Ovary (tissue), 9 donors: ENCODE results near the gene DPEP1. TPM values are rescaled to one million over a fixed set of nuclear protein-coding genes. Genes with fewer than 3 reads are reported as not detected.
"Not testable (repeated sequence)": the region's sequence is repeated elsewhere in the genome, so short reads cannot be mapped to it uniquely, and the experiment has no call there.

Source experiments
- DNase-seq, 5 donors: peaks; one replicate each; pipeline ENCODE4 v3.0.0-alpha.2; 2019 to 2020
- H3K27ac ChIP-seq, 2 donors: fragments of 200-600 bp; one replicate each; pipeline versions ENCODE4 v1.5.1 to v1.8.0; 2019 to 2022
- H3K27me3 ChIP-seq: fragments of 200-600 bp; one replicate; pipeline ENCODE4 v1.8.0; 2022
- H3K36me3 ChIP-seq: fragments of 200-600 bp; sonication (generic); one replicate; pipeline ENCODE4 v1.5.1; 2019
- H3K4me1 ChIP-seq: one replicate; pipeline ENCODE4 v1.8.1; 2013; ENCODE audit warnings: mild to moderate bottlenecking, moderate library complexity; ENCODE audit not compliant: insufficient read depth
- H3K4me3 ChIP-seq: fragments of 200-600 bp; sonication (generic); one replicate; pipeline ENCODE4 v1.5.1; 2017
- H3K9me3 ChIP-seq, 2 donors: fragments of 200-600 bp in 1 of 2; sonication (generic) in 1 of 2; one replicate each; pipeline versions ENCODE4 v1.5.1 to v1.8.1; 2013 to 2019; ENCODE audit warnings: mild to moderate bottlenecking in 1 of 2, moderate library complexity in 1 of 2
- EP300 ChIP-seq: sonication (generic); formaldehyde crosslinking; IDR thresholded peaks from one replicate; pipeline ENCODE4 v1.6.1; 2017; ENCODE audit warnings: antibody characterized with exemption
- POLR2A ChIP-seq: fragments of 450-650 bp; IDR thresholded peaks from one replicate; pipeline ENCODE4 v1.6.1; 2017; ENCODE audit warnings: antibody characterized with exemption, mild to moderate bottlenecking, moderate library complexity
- WGBS, 3 donors: extraction: QIAGEN DNeasy Blood & Tissue Kit in 1 of 3; methylation state at CpG; one replicate each; pipeline versions ENCODE4 v1.1.5 to v1.1.7; 2013 to 2017; 5-methylcytosine and 5-hydroxymethylcytosine counted together
- intact Hi-C, 4 donors: fragments of 100-400 bp; cut with DNase I; formaldehyde crosslinking; loops; one replicate each; pipeline versions ENCODE4 v1.11.0 to v1.15.1; 2022 to 2023
- polyA plus RNA-seq, 2 donors: library from polyadenylated mRNA; stranded (reverse); fragments of 200-250 nt in 1 of 2; fragments of 350-450 nt in 1 of 2; fragmentation: Illumina TruSeq in 1 of 2; extraction: RNeasy Lipid Tissue Mini Kit (QIAGEN cat#74804) in 1 of 2; gene quantifications; one replicate each; pipeline ENCODE4 v1.2.3, GENCODE V29; 2013 to 2014
- total RNA-seq, 7 donors: library from RNA; depleted of rRNA in 2 of 7; stranded (reverse); fragments of >200 nt in 2 of 7; fragmentation: NEBNext Ultra II Directional in 3 of 7; extraction: Animal tissue kit (Norgen Biotek cat#: 25700) in 3 of 7; gene quantifications; one replicate each; pipeline versions ENCODE4 v1.1.0 to v1.2.4, GENCODE V29; 2016 to 2023
- TF ChIP-seq, protein P1 (sequence below), 3 donors: fragments of 450-650 bp in 2 of 3; fragments of 200-600 bp in 1 of 3; IDR thresholded peaks; one replicate each; pipeline versions ENCODE4 v1.5.1 to v1.8.0; 2016 to 2022; ENCODE audit warnings: antibody characterized with exemption in 3 of 3, mild to moderate bottlenecking in 1 of 3
- donor health status: DM: no; HTN: no; CAD: no; lungs with moderate emphysema.
- donor health status: DM: no; HTN: no; CAD: no.
- donor health status: Bipolar disorder and iron deficiency.
- donor health status: DM: yes; HTN: yes; CAD: no.
- donor health status: DM: no; HTN: no; CAD: no.
- donor health status: DM: yes; HTN: yes; CAD: no.

DPEP1 gene
- total and polyA plus RNA-seq, 9 donors, result 0.30 to 5.7 (median 1.3) TPM; not detected in 1

GRCh38 chr16:89584768-89585549 is 28.5 kb upstream of the DPEP1 start:
- 53 to 59% (median 55%) methylated on average over 25 of the region's 25 CpGs for WGBS, 3 donors
- Histone ChIP-seq H3K36me3 (no peaks in the 10 kb centered on the region), H3K9me3 (no peaks in the 10 kb centered on the region), H3K27ac (no peak overlapping the region), H3K4me1 (no peaks in the 10 kb centered on the region), H3K27me3 (no peaks in the 10 kb centered on the region), H3K4me3 (no peak overlapping the region)
- DNase-seq, result no peak
- TF ChIP-seq, protein P1, sequence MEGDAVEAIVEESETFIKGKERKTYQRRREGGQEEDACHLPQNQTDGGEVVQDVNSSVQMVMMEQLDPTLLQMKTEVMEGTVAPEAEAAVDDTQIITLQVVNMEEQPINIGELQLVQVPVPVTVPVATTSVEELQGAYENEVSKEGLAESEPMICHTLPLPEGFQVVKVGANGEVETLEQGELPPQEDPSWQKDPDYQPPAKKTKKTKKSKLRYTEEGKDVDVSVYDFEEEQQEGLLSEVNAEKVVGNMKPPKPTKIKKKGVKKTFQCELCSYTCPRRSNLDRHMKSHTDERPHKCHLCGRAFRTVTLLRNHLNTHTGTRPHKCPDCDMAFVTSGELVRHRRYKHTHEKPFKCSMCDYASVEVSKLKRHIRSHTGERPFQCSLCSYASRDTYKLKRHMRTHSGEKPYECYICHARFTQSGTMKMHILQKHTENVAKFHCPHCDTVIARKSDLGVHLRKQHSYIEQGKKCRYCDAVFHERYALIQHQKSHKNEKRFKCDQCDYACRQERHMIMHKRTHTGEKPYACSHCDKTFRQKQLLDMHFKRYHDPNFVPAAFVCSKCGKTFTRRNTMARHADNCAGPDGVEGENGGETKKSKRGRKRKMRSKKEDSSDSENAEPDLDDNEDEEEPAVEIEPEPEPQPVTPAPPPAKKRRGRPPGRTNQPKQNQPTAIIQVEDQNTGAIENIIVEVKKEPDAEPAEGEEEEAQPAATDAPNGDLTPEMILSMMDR (IDR thresholded peaks at IDR 0.05), result no peak
- TF ChIP-seq POLR2A, result no peak
- TF ChIP-seq EP300, result no peak
- intact Hi-C loops, result no loop called here

GRCh38 chr16:89586218-89586617 is 27.2 kb upstream of the DPEP1 start:
- Histone ChIP-seq H3K4me1 (no peaks in the 10 kb centered on the region), H3K27me3 (no peaks in the 10 kb centered on the region), H3K9me3 (no peaks in the 10 kb centered on the region), H3K4me3 (no peak overlapping the region), H3K36me3 (no peaks in the 10 kb centered on the region), H3K27ac (no peak overlapping the region)
- TF ChIP-seq, protein P1 (IDR thresholded peaks at IDR 0.05), result no peak
- TF ChIP-seq POLR2A (no peak), EP300 (no peak)
- 33 to 48% (median 42%) methylated on average over 7 of the region's 7 CpGs for WGBS, 3 donors
- intact Hi-C loops, result no loop called here
- no peak for DNase-seq

DNA sequence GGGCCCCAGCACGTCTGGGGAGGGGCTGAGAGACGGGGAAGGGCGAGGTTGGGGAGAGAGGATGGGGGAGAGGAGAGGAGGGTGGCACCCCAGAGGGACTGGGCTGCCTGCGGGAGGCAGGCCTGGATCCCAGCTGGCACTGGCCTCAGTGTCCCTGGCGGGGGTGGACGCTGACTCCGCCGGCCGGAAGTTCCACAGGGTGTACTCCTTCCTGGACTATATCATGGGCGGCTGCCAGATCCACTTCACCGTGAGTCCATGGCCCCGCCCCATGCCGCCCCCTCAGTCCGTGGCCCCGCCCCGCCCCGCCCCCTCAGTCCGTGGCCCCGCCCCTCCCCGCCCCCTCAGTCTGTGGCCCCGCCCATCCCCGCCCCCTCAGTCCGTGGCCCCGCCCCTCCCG is 26.6 kb upstream of the DPEP1 start:
- H3K27ac ChIP-seq, result no peak overlapping the region
- no peaks in the 10 kb centered on the region for H3K4me1 ChIP-seq
- H3K9me3 ChIP-seq, result no peaks in the 10 kb centered on the region
- 56 to 66% (median 63%) methylated on average over 11 to 21 of the region's 25 CpGs for WGBS, 3 donors
- no peak for TF ChIP-seq EP300
- TF ChIP-seq POLR2A, result no peak
- TF ChIP-seq, protein P1 (IDR thresholded peaks at IDR 0.05), result no peak
- H3K36me3 ChIP-seq, result no peaks in the 10 kb centered on the region
- no peaks in the 10 kb centered on the region for H3K27me3 ChIP-seq
- DNase-seq, result no peak
- H3K4me3 ChIP-seq, result no peak overlapping the region
- intact Hi-C loops, result no loop called here

- intact Hi-C loops, H3K27me3 ChIP-seq, H3K4me3 ChIP-seq, H3K27ac ChIP-seq, DNase-seq, H3K36me3 ChIP-seq, H3K9me3 ChIP-seq, H3K4me1 ChIP-seq: not testable (repeated sequence)
- 92 to 94% (median 93%) methylated on average over 13 to 24 of the region's 36 CpGs for WGBS, 3 donors
These were observed 25.8 kb upstream of the DPEP1 start for GRCh38 chr16:89587676-89588075.

- Histone ChIP-seq H3K27ac (no peak overlapping the region), H3K27me3 (no peaks in the 10 kb centered on the region), H3K4me3 (no peak overlapping the region), H3K9me3 (no peaks in the 10 kb centered on the region), H3K36me3 (no peaks in the 10 kb centered on the region), H3K4me1 (no peaks in the 10 kb centered on the region)
- 87 to 91% (median 89%) methylated on average over 26 of the region's 26 CpGs for WGBS, 3 donors
- intact Hi-C loops, result no loop called here
- no peak for DNase-seq
- no peak for TF ChIP-seq POLR2A
These were observed 24.9 kb upstream of the DPEP1 start for GRCh38 chr16:89588413-89589109.
